Hepatocyte (in vitro differentiated cells): ENCODE measurements around the gene TRIM17.

Experiments
- CTCF ChIP-seq: fragments of 200-600 bp; sonication (generic); IDR thresholded peaks from 2 replicates; pipeline ENCODE4 v1.5.1; 2016; ENCODE audit warnings: antibody characterized with exemption, mild to moderate bottlenecking; ENCODE audit not compliant: poor library complexity
- EZH2 ChIP-seq: fragments of 200-600 bp; sonication (generic); IDR thresholded peaks from 2 replicates; pipeline ENCODE4 v1.6.1; 2016; ENCODE audit warnings: antibody characterized with exemption, mild to moderate bottlenecking, borderline replicate concordance
- EZH2phosphoT487 ChIP-seq: fragments of 200-600 bp; sonication (generic); IDR thresholded peaks from one replicate; pipeline ENCODE4 v1.6.1; 2018; ENCODE audit warnings: antibody characterized with exemption, mild to moderate bottlenecking, low read depth, moderate library complexity; ENCODE audit not compliant: unreplicated experiment, severe bottlenecking

- peak; percentile 40 for TF ChIP-seq CTCF
- TF ChIP-seq EZH2 = no peak
- TF ChIP-seq EZH2phosphoT487 = no peak
These were observed 40.9 kb upstream of the TRIM17 start for GRCh38 chr1:228457396-228458176.
